ENCODE data around the gene CYTL1. TPM values are rescaled to one million over a fixed set of nuclear protein-coding genes. Genes with fewer than 3 reads are reported as not detected.

CYTL1 gene
- total and polyA plus RNA-seq, 4 donors = 0.32 to 3.0 (median 1.6) TPM

GRCh38 chr4:5030221-5030620, 11.0 kb upstream of the CYTL1 start:
- ATAC-seq (ENCODE audit: insufficient read depth, low FRiP score) = no peak
- H3K27me3 ChIP-seq (ENCODE audit: control insufficient read depth in 3 of 3, insufficient read depth in 3 of 3, low read length in 2 of 3) = no peaks in the 10 kb centered on the region
- H3K4me3 ChIP-seq = no peak overlapping the region
- H3K9me3 ChIP-seq (ENCODE audit: control insufficient read depth in 4 of 4, insufficient read depth in 3 of 4, low read length in 3 of 4) = no peaks in the 10 kb centered on the region
- no peaks in the 10 kb centered on the region for H3K36me3 ChIP-seq (ENCODE audit: control insufficient read depth in 4 of 4, insufficient read depth in 4 of 4, low read length in 4 of 4)
- no peak for DNase-seq
- H3K27ac ChIP-seq (ENCODE audit: low read depth in 1 of 2, low read length in 1 of 2) = no peak overlapping the region
- 72 to 83% methylated on average over 4 of the region's 4 CpGs for WGBS, 2 donors
- no peak for TF ChIP-seq CTCF (IDR thresholded peaks at IDR 0.05; ENCODE audit: control extremely low read depth, extremely low read depth)
- H3K9ac ChIP-seq (ENCODE audit: insufficient read depth in 1 of 2, low read length in 2 of 2) = no peak overlapping the region
- peaks cover 0 to 24% (median 10%) of the 10 kb centered on the region in 5 donors for H3K4me1 ChIP-seq (ENCODE audit: control insufficient read depth in 5 of 5, insufficient read depth in 5 of 5, low read length in 5 of 5)

GRCh38 chr4:5029447-5029846, 10.2 kb upstream of the CYTL1 start:
- Histone ChIP-seq H3K9ac (ENCODE audit: insufficient read depth in 1 of 2, low read length in 2 of 2) (no peak overlapping the region), H3K36me3 (ENCODE audit: control insufficient read depth in 4 of 4, insufficient read depth in 4 of 4, low read length in 4 of 4) (no peaks in the 10 kb centered on the region), H3K27me3 (ENCODE audit: control insufficient read depth in 3 of 3, insufficient read depth in 3 of 3, low read length in 2 of 3) (no peaks in the 10 kb centered on the region), H3K4me1 (ENCODE audit: control insufficient read depth in 5 of 5, insufficient read depth in 5 of 5, low read length in 5 of 5) (peaks cover 0 to 16% (median 10%) of the 10 kb centered on the region in 5 donors), H3K27ac (ENCODE audit: low read depth in 1 of 2, low read length in 1 of 2) (no peak overlapping the region), H3K9me3 (ENCODE audit: control insufficient read depth in 4 of 4, insufficient read depth in 3 of 4, low read length in 3 of 4) (no peaks in the 10 kb centered on the region), H3K4me3 (no peak overlapping the region)
- no peak for DNase-seq
- 86 to 93% methylated on average over 8 of the region's 8 CpGs for WGBS, 2 donors
- no peak for TF ChIP-seq CTCF (IDR thresholded peaks at IDR 0.05; ENCODE audit: control extremely low read depth, extremely low read depth)
- no peak for ATAC-seq (ENCODE audit: insufficient read depth, low FRiP score)

GRCh38 chr4:5028480-5028879, 9.2 kb upstream of the CYTL1 start:
- Histone ChIP-seq H3K27ac (ENCODE audit: low read depth in 1 of 2, low read length in 1 of 2) (no peak overlapping the region), H3K9ac (ENCODE audit: insufficient read depth in 1 of 2, low read length in 2 of 2) (no peak overlapping the region), H3K9me3 (ENCODE audit: control insufficient read depth in 4 of 4, insufficient read depth in 3 of 4, low read length in 3 of 4) (no peaks in the 10 kb centered on the region), H3K27me3 (ENCODE audit: control insufficient read depth in 3 of 3, insufficient read depth in 3 of 3, low read length in 2 of 3) (no peaks in the 10 kb centered on the region), H3K4me1 (ENCODE audit: control insufficient read depth in 5 of 5, insufficient read depth in 5 of 5, low read length in 5 of 5) (peaks cover 0 to 6% (median 2%) of the 10 kb centered on the region in 5 donors), H3K4me3 (no peak overlapping the region), H3K36me3 (ENCODE audit: control insufficient read depth in 4 of 4, insufficient read depth in 4 of 4, low read length in 4 of 4) (no peaks in the 10 kb centered on the region)
- ATAC-seq (ENCODE audit: insufficient read depth, low FRiP score) (no peak), DNase-seq (no peak)
- WGBS, 2 donors = 88 to 93% methylated on average over 2 of the region's 2 CpGs
- no peak for TF ChIP-seq CTCF (IDR thresholded peaks at IDR 0.05; ENCODE audit: control extremely low read depth, extremely low read depth)

GRCh38 chr4:5027346-5027745, 8.1 kb upstream of the CYTL1 start:
- H3K36me3 ChIP-seq (ENCODE audit: control insufficient read depth in 4 of 4, insufficient read depth in 4 of 4, low read length in 4 of 4) = no peaks in the 10 kb centered on the region
- TF ChIP-seq CTCF (IDR thresholded peaks at IDR 0.05; ENCODE audit: control extremely low read depth, extremely low read depth) = no peak
- ATAC-seq (ENCODE audit: insufficient read depth, low FRiP score) (no peak), DNase-seq (no peak)
- no peak overlapping the region for H3K4me3 ChIP-seq
- H3K4me1 ChIP-seq (ENCODE audit: control insufficient read depth in 5 of 5, insufficient read depth in 5 of 5, low read length in 5 of 5) = no peaks in the 10 kb centered on the region
- peaks cover 0 to 4% (median 2%) of the 10 kb centered on the region in 4 donors for H3K9me3 ChIP-seq (ENCODE audit: control insufficient read depth in 4 of 4, insufficient read depth in 3 of 4, low read length in 3 of 4)
- H3K9ac ChIP-seq (ENCODE audit: insufficient read depth in 1 of 2, low read length in 2 of 2) = no peak overlapping the region
- no peak overlapping the region for H3K27ac ChIP-seq (ENCODE audit: low read depth in 1 of 2, low read length in 1 of 2)
- peaks cover 0 to 3% (median 0%) of the 10 kb centered on the region in 3 donors for H3K27me3 ChIP-seq (ENCODE audit: control insufficient read depth in 3 of 3, insufficient read depth in 3 of 3, low read length in 2 of 3)

Measured in lung (tissue), 12 donors.